C4-2B (cell line): ENCODE measurements around the gene NEAT1.
"Not testable (repeated sequence)": the region's sequence is repeated elsewhere in the genome, so short reads cannot be mapped to it uniquely, and the experiment has no call there.

Experiments
- H3K27ac ChIP-seq: fragments of 450-650 bp; 2 replicates; pipeline ENCODE4 v1.5.1; 2017
- CTCF ChIP-seq: fragments of 450-650 bp; conservative IDR thresholded peaks from 2 replicates; pipeline ENCODE4 v1.5.1; 2017; ENCODE audit warnings: mild to moderate bottlenecking
- ZFX ChIP-seq: fragments of 450-650 bp; IDR thresholded peaks from 2 replicates; pipeline ENCODE4 v1.6.1; 2017

NEAT1 gene

GRCh38 chr11:65446446-65447277, 24.1 kb downstream of the NEAT1 start:
- peak overlapping the region; percentile 4 for H3K27ac ChIP-seq
- TF ChIP-seq CTCF, result no peak
- no peak for TF ChIP-seq ZFX

- no peak overlapping the region for H3K27ac ChIP-seq
- TF ChIP-seq CTCF (no peak), ZFX (no peak)
Observed at GRCh38 chr11:65448074-65448417, 25.4 kb downstream of the NEAT1 start.

GRCh38 chr11:65448418-65449105, 26.0 kb downstream of the NEAT1 start:
- H3K27ac ChIP-seq, result no peak overlapping the region
- no peak for TF ChIP-seq ZFX
- TF ChIP-seq CTCF, result no peak

- H3K27ac ChIP-seq, result not testable (repeated sequence)
Observed at GRCh38 chr11:65451301-65451700, 28.7 kb downstream of the NEAT1 start.

- not testable (repeated sequence) for H3K27ac ChIP-seq
Observed at GRCh38 chr11:65452259-65452658, 29.7 kb downstream of the NEAT1 start.

- no peak overlapping the region for H3K27ac ChIP-seq
- TF ChIP-seq ZFX (no peak), CTCF (no peak)
Observed at GRCh38 chr11:65452806-65453490, 30.4 kb downstream of the NEAT1 start.

GRCh38 chr11:65454311-65454695, 31.7 kb downstream of the NEAT1 start:
- peak overlapping the region; percentile 51 for H3K27ac ChIP-seq

More at GRCh38 chr11:65454311-65454695, 31.7 kb downstream of the NEAT1 start:
- no peak for TF ChIP-seq CTCF
- no peak for TF ChIP-seq ZFX
